Natural killer cell treated with Interleukin-12 subunit alpha and Interleukin-12 subunit beta and Interleukin-15 and Interleukin-18, amount 100 ng/mL, for 72 hours (primary cell): ENCODE data around the gene YIF1B. TPM values are rescaled to one million over a fixed set of nuclear protein-coding genes. Genes with fewer than 3 reads are reported as not detected.

Source experiments
- ATAC-seq, 2 donors: fragments of 150-1000 bp; cut with Tn5 transposase in 1 of 2; sonication (Bioruptor Pico), chemical (Tn5 transposase) in 1 of 2; 2 replicates each; pipeline ENCODE4 v1.10.0; 2021
- DNase-seq: peaks from one replicate; pipeline ENCODE4 v3.0.0; 2022; ENCODE audit warnings: low spot score
- H3K27ac Mint-ChIP-seq, 2 donors: 1 replicate in 1 of 2; 2 replicates in 1 of 2; pipeline ENCODE4 v1.8.0; 2022; ENCODE audit warnings: mixed read lengths in 2 of 2, mild to moderate bottlenecking in 1 of 2, moderate library complexity in 1 of 2
- H3K27me3 Mint-ChIP-seq, 2 donors: 1 replicate in 1 of 2; 2 replicates in 1 of 2; pipeline ENCODE4 v1.8.0; 2022; ENCODE audit warnings: mixed read lengths in 2 of 2
- H3K36me3 Mint-ChIP-seq: one replicate; pipeline ENCODE4 v1.8.0; 2022; ENCODE audit warnings: mixed read lengths
- H3K4me1 Mint-ChIP-seq, 2 donors: 1 replicate in 1 of 2; 2 replicates in 1 of 2; pipeline ENCODE4 v1.8.0; 2022; ENCODE audit warnings: low read depth in 2 of 2, mixed read lengths in 2 of 2, mild to moderate bottlenecking in 1 of 2
- H3K4me3 Mint-ChIP-seq: one replicate; pipeline ENCODE4 v1.8.0; 2022; ENCODE audit warnings: mixed read lengths
- H3K9me3 Mint-ChIP-seq: 2 replicates; pipeline ENCODE4 v1.8.0; 2022; ENCODE audit warnings: mixed read lengths
- total RNA-seq, 2 donors: library from RNA; stranded (reverse); gene quantifications; one replicate each; pipeline ENCODE4 v1.2.3, GENCODE V29; 2022

Gene YIF1B
- total RNA-seq, 2 donors from 2014 or later = 56.0 to 59.2 TPM

GRCh38 chr19:38283271-38283670 is 32.5 kb downstream of the YIF1B start:
- H3K36me3 Mint-ChIP-seq = no peaks in the 10 kb centered on the region
- ATAC-seq (no peak), DNase-seq (no peak)
- H3K4me3 Mint-ChIP-seq = no peak overlapping the region
- peaks cover 0 to 5% of the 10 kb centered on the region in 2 donors for H3K4me1 Mint-ChIP-seq
- H3K9me3 Mint-ChIP-seq = no peaks in the 10 kb centered on the region
- no peak overlapping the region for H3K27ac Mint-ChIP-seq
- peaks cover 0 to 5% of the 10 kb centered on the region in 2 donors for H3K27me3 Mint-ChIP-seq

- Mint-ChIP-seq H3K4me1 (peaks cover 0 to 5% of the 10 kb centered on the region in 2 donors), H3K27ac (no peak overlapping the region), H3K9me3 (no peaks in the 10 kb centered on the region), H3K36me3 (no peaks in the 10 kb centered on the region), H3K27me3 (peaks cover 0 to 5% of the 10 kb centered on the region in 2 donors), H3K4me3 (no peak overlapping the region)
- DNase-seq (no peak), ATAC-seq (no peak)
Measured at GRCh38 chr19:38281811-38282566, 33.8 kb downstream of the YIF1B start.

GRCh38 chr19:38280030-38280921 is 35.5 kb downstream of the YIF1B start:
- H3K27ac Mint-ChIP-seq = no peak overlapping the region
- H3K27me3 Mint-ChIP-seq = peaks cover 0 to 5% of the 10 kb centered on the region in 2 donors
- no peak for ATAC-seq
- no peak overlapping the region for H3K4me3 Mint-ChIP-seq
- peaks cover 0 to 5% of the 10 kb centered on the region in 2 donors for H3K4me1 Mint-ChIP-seq
- H3K9me3 Mint-ChIP-seq = no peaks in the 10 kb centered on the region
- no peaks in the 10 kb centered on the region for H3K36me3 Mint-ChIP-seq
- DNase-seq = no peak

- no peaks in the 10 kb centered on the region for H3K36me3 Mint-ChIP-seq
- no peak overlapping the region for H3K4me3 Mint-ChIP-seq
- H3K27me3 Mint-ChIP-seq = peaks cover 0 to 5% of the 10 kb centered on the region in 2 donors
- peaks cover 0 to 5% of the 10 kb centered on the region in 2 donors for H3K4me1 Mint-ChIP-seq
- H3K9me3 Mint-ChIP-seq = no peaks in the 10 kb centered on the region
- DNase-seq = no peak
- ATAC-seq = no peak
- H3K27ac Mint-ChIP-seq = no peak overlapping the region
Measured at GRCh38 chr19:38278751-38279150, 37.0 kb downstream of the YIF1B start.

GRCh38 chr19:38277969-38278680 is 37.6 kb downstream of the YIF1B start:
- Mint-ChIP-seq H3K4me1 (peaks cover 0 to 5% of the 10 kb centered on the region in 2 donors), H3K27ac (no peak overlapping the region), H3K36me3 (no peaks in the 10 kb centered on the region), H3K9me3 (no peaks in the 10 kb centered on the region), H3K4me3 (no peak overlapping the region), H3K27me3 (peaks cover 0 to 5% of the 10 kb centered on the region in 2 donors)
- DNase-seq (no peak), ATAC-seq (no peak)

- Mint-ChIP-seq H3K27me3 (peaks cover under 1 to 5% of the 10 kb centered on the region in 2 donors), H3K36me3 (no peaks in the 10 kb centered on the region), H3K27ac (no peak overlapping the region), H3K4me1 (peaks cover 0 to 5% of the 10 kb centered on the region in 2 donors), H3K4me3 (no peak overlapping the region), H3K9me3 (no peaks in the 10 kb centered on the region)
- ATAC-seq (no peak), DNase-seq (no peak)
Measured at GRCh38 chr19:38277549-38277948, 38.2 kb downstream of the YIF1B start.

GRCh38 chr19:38276942-38277517 is 38.7 kb downstream of the YIF1B start:
- Mint-ChIP-seq H3K27me3 (peaks cover 5 to 9% of the 10 kb centered on the region in 2 donors), H3K4me3 (no peak overlapping the region), H3K36me3 (no peaks in the 10 kb centered on the region), H3K27ac (no peak overlapping the region), H3K9me3 (no peaks in the 10 kb centered on the region), H3K4me1 (peaks cover 0 to 4% of the 10 kb centered on the region in 2 donors)
- DNase-seq (no peak), ATAC-seq (no peak)

GRCh38 chr19:38274739-38275138 is 41.0 kb downstream of the YIF1B start:
- no peak for DNase-seq
- H3K27ac Mint-ChIP-seq = no peak overlapping the region
- no peaks in the 10 kb centered on the region for H3K36me3 Mint-ChIP-seq
- H3K9me3 Mint-ChIP-seq = no peaks in the 10 kb centered on the region
- peaks cover 5 to 7% of the 10 kb centered on the region in 2 donors for H3K27me3 Mint-ChIP-seq
- no peaks in the 10 kb centered on the region for H3K4me1 Mint-ChIP-seq
- no peak for ATAC-seq
- no peak overlapping the region for H3K4me3 Mint-ChIP-seq

GRCh38 chr19:38273499-38273898 is 42.2 kb downstream of the YIF1B start:
- H3K4me3 Mint-ChIP-seq = no peak overlapping the region
- DNase-seq (no peak), ATAC-seq (no peak)
- no peaks in the 10 kb centered on the region for H3K36me3 Mint-ChIP-seq
- no peaks in the 10 kb centered on the region for H3K4me1 Mint-ChIP-seq
- H3K27me3 Mint-ChIP-seq = peaks cover 5 to 7% of the 10 kb centered on the region in 2 donors
- H3K27ac Mint-ChIP-seq = no peak overlapping the region
- H3K9me3 Mint-ChIP-seq = no peaks in the 10 kb centered on the region

GRCh38 chr19:38270587-38271167 is 45.1 kb downstream of the YIF1B start:
- Mint-ChIP-seq H3K36me3 (no peaks in the 10 kb centered on the region), H3K27me3 (peaks cover 13 to 19% of the 10 kb centered on the region in 2 donors), H3K4me1 (peaks cover 0 to 3% of the 10 kb centered on the region in 2 donors), H3K27ac (no peak overlapping the region), H3K9me3 (no peaks in the 10 kb centered on the region), H3K4me3 (no peak overlapping the region)
- ATAC-seq = no peak
- DNase-seq = no peak

GRCh38 chr19:38268539-38268938 is 47.2 kb downstream of the YIF1B start:
- H3K4me3 Mint-ChIP-seq = no peak overlapping the region
- no peak for ATAC-seq
- peaks cover 11 to 16% of the 10 kb centered on the region in 2 donors for H3K4me1 Mint-ChIP-seq
- H3K36me3 Mint-ChIP-seq = no peaks in the 10 kb centered on the region
- peaks cover 26 to 32% of the 10 kb centered on the region in 2 donors for H3K27me3 Mint-ChIP-seq
- DNase-seq = no peak
- no peak overlapping the region for H3K27ac Mint-ChIP-seq
- no peaks in the 10 kb centered on the region for H3K9me3 Mint-ChIP-seq

GRCh38 chr19:38267761-38268483 is 47.8 kb downstream of the YIF1B start:
- Mint-ChIP-seq H3K27ac (no peak overlapping the region), H3K4me1 (peaks cover 15 to 18% of the 10 kb centered on the region in 2 donors), H3K4me3 (no peak overlapping the region), H3K36me3 (no peaks in the 10 kb centered on the region), H3K9me3 (no peaks in the 10 kb centered on the region), H3K27me3 (peaks cover 28 to 35% of the 10 kb centered on the region in 2 donors)
- no peak for DNase-seq
- no peak for ATAC-seq
